Testis (tissue), 2 donors: ENCODE data around the gene SLC22A23.

Experiments used
- CTCF ChIP-seq, 3 experiments: fragments of 450-650 bp in 2 of 3; fragments of 200-600 bp in 1 of 3; sonication (generic) in 1 of 3; IDR thresholded peaks; one replicate each; pipeline ENCODE4 v1.5.1; 2016 to 2019; ENCODE audit warnings: antibody characterized with exemption in 3 of 3, mild to moderate bottlenecking in 2 of 3, moderate library complexity in 1 of 3
- POLR2A ChIP-seq: fragments of 450-650 bp; IDR thresholded peaks from one replicate; pipeline ENCODE4 v1.6.1; 2017; ENCODE audit warnings: antibody characterized with exemption, mild to moderate bottlenecking, moderate library complexity

GRCh38 chr6:3296537-3296936 lies 160.3 kb downstream of the SLC22A23 start:
- TF ChIP-seq CTCF (IDR thresholded peaks at IDR 0.05) (no peak), POLR2A (no peak)
